Stimulated activated CD8-positive, alpha-beta memory T cell treated with anti-CD3 and anti-CD28 coated beads, Interleukin-4, amount 100 ng/mL, for 48 hours (primary cell): ENCODE results near the gene NODAL.

Experiments used
- DNase-seq: peaks from one replicate; pipeline ENCODE4 v3.0.0-alpha.2; 2020

Gene NODAL

GRCh38 chr10:70432561-70433263 is 8.8 kb downstream of the NODAL start:
- no peak for DNase-seq

- DNase-seq: no peak
These were observed 9.4 kb downstream of the NODAL start for GRCh38 chr10:70432101-70432500.

- DNase-seq: no peak
These were observed 10.7 kb downstream of the NODAL start for GRCh38 chr10:70430493-70431445.

GRCh38 chr10:70426823-70427222 is 14.7 kb downstream of the NODAL start:
- DNase-seq: no peak

- DNase-seq: no peak
These were observed 16.4 kb downstream of the NODAL start for GRCh38 chr10:70425096-70425495.

- DNase-seq: no peak
These were observed 17.2 kb downstream of the NODAL start for GRCh38 chr10:70424320-70424719.

- no peak for DNase-seq
These were observed 22.8 kb downstream of the NODAL start for GRCh38 chr10:70418713-70419112.

- DNase-seq: peak; percentile 37
These were observed 23.3 kb downstream of the NODAL start for GRCh38 chr10:70418229-70418628.

- no peak for DNase-seq
These were observed 23.9 kb downstream of the NODAL start for GRCh38 chr10:70417568-70417967.

GRCh38 chr10:70412356-70412755 is 29.1 kb downstream of the NODAL start:
- no peak for DNase-seq

- DNase-seq: no peak
These were observed 30.9 kb downstream of the NODAL start for GRCh38 chr10:70410608-70411007.

- no peak for DNase-seq
These were observed 31.7 kb downstream of the NODAL start for GRCh38 chr10:70409772-70410171.

- peak; percentile 51 for DNase-seq
These were observed 36.2 kb downstream of the NODAL start for GRCh38 chr10:70405037-70405824.

- DNase-seq: no peak
These were observed 36.8 kb downstream of the NODAL start for GRCh38 chr10:70404787-70405036.

- peak; percentile 100 for DNase-seq
These were observed 37.3 kb downstream of the NODAL start, which contains the start of gene EIF4EBP2 for GRCh38 chr10:70404036-70404786. TSS of gene EIF4EBP2 (plus strand) at chr10:70404145. CDS start at chr10:70404402, 257 bp downstream.

- DNase-seq: no peak
These were observed 37.9 kb downstream of the NODAL start for GRCh38 chr10:70403483-70404035.

GRCh38 chr10:70399177-70399576 is 42.3 kb downstream of the NODAL start:
- DNase-seq: no peak

GRCh38 chr10:70396140-70396539 is 45.3 kb downstream of the NODAL start:
- no peak for DNase-seq

- no peak for DNase-seq
These were observed 49.8 kb downstream of the NODAL start for GRCh38 chr10:70391654-70392053.
